Measurements from ENCODE around the gene VANGL1. TPM values are rescaled to one million over a fixed set of nuclear protein-coding genes. Genes with fewer than 3 reads are reported as not detected.

VANGL1 gene
- total RNA-seq, 2 experiments from 2014 or later, result 1.9 to 2.7 TPM

DNA sequence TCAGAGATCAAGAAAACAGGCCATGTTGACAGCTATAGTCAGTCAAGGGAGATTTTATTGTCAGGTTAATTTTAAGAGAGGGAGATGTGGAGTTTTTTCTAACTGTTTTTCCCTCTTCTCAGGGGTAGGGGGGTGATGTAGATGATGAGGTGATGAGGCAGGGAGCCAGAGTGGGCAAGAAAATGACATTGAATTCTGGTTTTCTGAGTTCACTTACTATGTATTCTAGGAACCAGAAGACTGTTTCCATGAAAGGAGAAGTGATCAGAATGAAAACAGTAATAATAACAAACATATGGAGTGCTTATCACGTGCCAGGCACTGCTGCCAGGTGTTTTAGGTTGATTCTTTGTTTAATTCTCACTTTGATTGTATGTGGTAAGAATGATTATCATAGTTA, 86.6 kb downstream of the VANGL1 start:
- H3K36me3 Mint-ChIP-seq (ENCODE audit: low read depth), result no peaks in the 10 kb centered on the region
- TF ChIP-seq, protein P1, sequence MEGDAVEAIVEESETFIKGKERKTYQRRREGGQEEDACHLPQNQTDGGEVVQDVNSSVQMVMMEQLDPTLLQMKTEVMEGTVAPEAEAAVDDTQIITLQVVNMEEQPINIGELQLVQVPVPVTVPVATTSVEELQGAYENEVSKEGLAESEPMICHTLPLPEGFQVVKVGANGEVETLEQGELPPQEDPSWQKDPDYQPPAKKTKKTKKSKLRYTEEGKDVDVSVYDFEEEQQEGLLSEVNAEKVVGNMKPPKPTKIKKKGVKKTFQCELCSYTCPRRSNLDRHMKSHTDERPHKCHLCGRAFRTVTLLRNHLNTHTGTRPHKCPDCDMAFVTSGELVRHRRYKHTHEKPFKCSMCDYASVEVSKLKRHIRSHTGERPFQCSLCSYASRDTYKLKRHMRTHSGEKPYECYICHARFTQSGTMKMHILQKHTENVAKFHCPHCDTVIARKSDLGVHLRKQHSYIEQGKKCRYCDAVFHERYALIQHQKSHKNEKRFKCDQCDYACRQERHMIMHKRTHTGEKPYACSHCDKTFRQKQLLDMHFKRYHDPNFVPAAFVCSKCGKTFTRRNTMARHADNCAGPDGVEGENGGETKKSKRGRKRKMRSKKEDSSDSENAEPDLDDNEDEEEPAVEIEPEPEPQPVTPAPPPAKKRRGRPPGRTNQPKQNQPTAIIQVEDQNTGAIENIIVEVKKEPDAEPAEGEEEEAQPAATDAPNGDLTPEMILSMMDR (IDR thresholded peaks at IDR 0.05), result no peak
- DNase-seq (no peak), ATAC-seq (no peak)
- no peak overlapping the region for H3K4me3 Mint-ChIP-seq
- intact Hi-C loops (cut with micrococcal nuclease), result no loop called here
- no peaks in the 10 kb centered on the region for H3K9me3 Mint-ChIP-seq
- ChIA-PET CTCF (interaction anchor here (0.8 to 1.2 kb wide), 2 partner anchors 11 to 133 kb away, joined by 3 read pairs; no protein-coding TSS in a partner anchor), POLR2A (no interaction called here)
- H3K4me1 Mint-ChIP-seq (ENCODE audit: low read depth), result no peaks in the 10 kb centered on the region
- no peak overlapping the region for H3K27ac Mint-ChIP-seq
- no peaks in the 10 kb centered on the region for H3K27me3 Mint-ChIP-seq

DNA sequence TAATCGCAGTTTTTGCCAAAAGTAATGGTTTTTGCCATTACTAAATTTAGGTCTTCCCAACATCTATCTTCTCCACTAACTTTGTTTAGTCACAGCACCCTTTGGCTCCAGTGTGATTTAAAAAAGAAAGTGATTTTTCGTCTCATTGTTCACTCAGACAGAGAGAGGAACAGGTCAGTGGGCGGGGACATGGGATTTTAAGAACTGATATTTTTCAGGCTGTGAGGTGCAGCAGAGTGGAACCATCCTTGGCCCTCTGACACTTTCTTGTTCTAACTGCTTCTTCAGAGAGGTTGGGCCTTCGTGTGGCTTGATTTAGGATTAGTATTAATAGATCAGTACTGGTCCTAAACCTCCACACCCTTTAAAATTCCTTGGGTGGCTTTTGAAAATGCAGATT, 88.0 kb downstream of the VANGL1 start:
- ATAC-seq (no peak), DNase-seq (no peak)
- ChIA-PET CTCF (no interaction called here), POLR2A (no interaction called here)
- no peaks in the 10 kb centered on the region for H3K9me3 Mint-ChIP-seq
- TF ChIP-seq, protein P1 (IDR thresholded peaks at IDR 0.05), result no peak
- no peak overlapping the region for H3K27ac Mint-ChIP-seq
- no peaks in the 10 kb centered on the region for H3K36me3 Mint-ChIP-seq (ENCODE audit: low read depth)
- H3K27me3 Mint-ChIP-seq, result peaks cover 3% of the 10 kb centered on the region
- no peak overlapping the region for H3K4me3 Mint-ChIP-seq
- H3K4me1 Mint-ChIP-seq (ENCODE audit: low read depth), result no peaks in the 10 kb centered on the region
- intact Hi-C loops (cut with micrococcal nuclease), result no loop called here

DNA sequence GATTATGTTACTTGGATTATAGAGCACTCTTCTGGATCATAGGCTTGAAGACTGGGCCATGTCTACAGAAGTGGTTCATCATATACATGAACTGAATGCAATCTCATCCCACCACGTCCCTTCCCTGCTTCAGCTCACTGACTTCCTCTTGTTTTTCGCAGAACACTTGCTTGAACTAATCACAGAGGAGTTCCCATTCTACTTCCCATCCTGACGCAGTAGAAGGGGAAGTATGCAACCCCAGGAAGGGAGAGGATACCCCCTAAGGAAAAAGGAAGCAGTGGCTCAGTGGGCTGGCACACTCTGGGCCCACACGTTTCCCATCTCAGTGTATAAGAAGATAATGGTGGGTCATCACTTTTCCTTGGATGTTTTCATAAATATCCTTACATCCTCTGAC, 90.5 kb downstream of the VANGL1 start:
- CTCF ChIA-PET, result no interaction called here
- peaks cover 5% of the 10 kb centered on the region for H3K27me3 Mint-ChIP-seq

DNA sequence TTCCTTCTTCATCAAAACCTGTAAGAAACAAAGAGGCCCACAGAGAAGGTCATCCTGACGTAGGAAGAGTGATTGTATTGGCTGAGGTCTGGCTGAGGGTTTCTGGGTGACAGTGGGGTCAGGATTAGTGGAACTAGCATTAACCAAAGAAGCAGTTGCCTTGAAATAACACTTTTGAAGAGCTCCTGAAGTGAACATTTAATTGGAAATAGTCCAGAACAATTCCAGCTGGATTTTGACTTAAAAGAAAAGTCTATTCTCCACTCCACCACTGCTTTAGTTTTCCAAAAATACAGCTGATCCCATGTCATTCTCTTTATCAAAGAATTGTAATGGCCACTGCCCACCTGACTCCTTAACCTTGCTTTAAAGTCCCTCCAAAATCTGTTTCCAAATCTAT, 99.0 kb downstream of the VANGL1 start:
- intact Hi-C loops (cut with micrococcal nuclease), result no loop called here
- H3K27ac Mint-ChIP-seq, result no peak overlapping the region
- ChIA-PET POLR2A (no interaction called here), CTCF (no interaction called here)
- H3K36me3 Mint-ChIP-seq (ENCODE audit: low read depth), result no peaks in the 10 kb centered on the region
- no peaks in the 10 kb centered on the region for H3K9me3 Mint-ChIP-seq
- ATAC-seq (no peak), DNase-seq (no peak)
- H3K4me1 Mint-ChIP-seq (ENCODE audit: low read depth), result no peaks in the 10 kb centered on the region
- peaks cover 9% of the 10 kb centered on the region for H3K27me3 Mint-ChIP-seq
- TF ChIP-seq, protein P1 (IDR thresholded peaks at IDR 0.05), result no peak
- H3K4me3 Mint-ChIP-seq, result no peak overlapping the region

More for the DNA sequence above, 90.5 kb downstream of the VANGL1 start:
- POLR2A ChIA-PET, result no interaction called here
- TF ChIP-seq, protein P1 (IDR thresholded peaks at IDR 0.05), result no peak
- no peak for DNase-seq
- intact Hi-C loops (cut with micrococcal nuclease), result no loop called here
- H3K4me3 Mint-ChIP-seq, result no peak overlapping the region
- H3K36me3 Mint-ChIP-seq (ENCODE audit: low read depth), result no peaks in the 10 kb centered on the region
- no peaks in the 10 kb centered on the region for H3K9me3 Mint-ChIP-seq
- no peak for ATAC-seq
- no peak overlapping the region for H3K27ac Mint-ChIP-seq
- no peaks in the 10 kb centered on the region for H3K4me1 Mint-ChIP-seq (ENCODE audit: low read depth)

DNA sequence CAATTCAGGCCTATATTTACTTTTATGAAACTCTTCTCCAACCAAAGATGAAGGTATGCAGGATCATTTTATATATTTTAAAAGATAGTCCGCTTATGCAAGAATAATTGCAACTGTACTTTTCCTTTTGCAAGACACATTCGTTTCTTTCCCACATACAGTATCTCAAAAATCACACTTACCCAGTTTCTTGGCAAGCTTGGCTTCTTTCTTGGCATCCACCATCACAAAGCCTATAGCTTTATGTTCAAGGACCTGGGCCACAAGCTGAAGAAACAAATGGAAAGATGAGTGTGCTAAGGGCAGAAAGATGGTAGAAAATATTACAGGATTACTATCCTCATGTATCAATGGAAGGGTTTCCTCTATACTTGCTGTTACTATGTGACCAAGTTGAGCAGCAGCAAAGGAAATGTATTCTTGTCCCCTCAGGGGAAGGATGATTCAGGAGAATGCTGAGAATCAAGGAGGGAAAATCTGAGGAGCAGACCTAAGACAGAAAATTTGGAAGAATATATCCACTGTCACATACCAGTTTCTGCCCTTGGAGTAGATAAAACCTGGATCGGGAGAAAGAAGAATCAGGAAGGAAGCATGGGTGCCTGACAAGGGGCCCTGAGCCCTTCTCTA, 103.0 kb downstream of the VANGL1 start:
- Mint-ChIP-seq H3K4me3 (no peak overlapping the region), H3K9me3 (no peaks in the 10 kb centered on the region), H3K36me3 (ENCODE audit: low read depth) (no peaks in the 10 kb centered on the region), H3K27ac (no peak overlapping the region), H3K4me1 (ENCODE audit: low read depth) (no peaks in the 10 kb centered on the region), H3K27me3 (peaks cover 11% of the 10 kb centered on the region)
- ChIA-PET CTCF (no interaction called here), POLR2A (no interaction called here)
- ATAC-seq (no peak), DNase-seq (no peak)
- intact Hi-C loops (cut with micrococcal nuclease), result no loop called here
- TF ChIP-seq, protein P1 (IDR thresholded peaks at IDR 0.05), result no peak
